NB4 (cell line): Measurements from ENCODE around the gene OR8D1.

Source experiments
- POLR2A ChIP-seq: IDR thresholded peaks from 2 replicates; pipeline ENCODE4 v1.6.1; 2011; ENCODE audit warnings: mild to moderate bottlenecking; ENCODE audit not compliant: insufficient read length; ENCODE audit errors: extremely low read depth
- TF ChIP-seq, protein P1 (sequence below): IDR thresholded peaks from one replicate; pipeline ENCODE4 v1.5.1; 2012; ENCODE audit warnings: low read depth, low read length

DNA sequence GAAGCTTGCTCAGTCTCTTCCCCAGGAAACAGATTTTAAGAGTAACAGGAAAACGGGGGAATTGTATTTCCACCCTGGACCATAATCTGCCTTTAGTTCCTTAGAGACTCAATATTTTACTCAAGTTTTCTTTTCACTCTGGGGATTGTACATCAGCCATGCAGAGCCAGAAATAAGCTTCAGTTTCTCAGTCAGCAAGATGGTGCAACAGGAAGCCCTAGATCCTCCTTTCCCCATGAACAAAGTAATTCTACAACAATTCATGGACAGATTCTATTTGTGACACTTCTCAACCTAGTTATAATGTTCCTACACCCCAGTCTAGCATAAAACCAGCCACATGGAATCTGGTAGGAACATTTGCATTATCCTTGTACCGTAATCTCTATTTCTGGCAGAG lies 45.8 kb upstream of the OR8D1 start:
- TF ChIP-seq, protein P1, sequence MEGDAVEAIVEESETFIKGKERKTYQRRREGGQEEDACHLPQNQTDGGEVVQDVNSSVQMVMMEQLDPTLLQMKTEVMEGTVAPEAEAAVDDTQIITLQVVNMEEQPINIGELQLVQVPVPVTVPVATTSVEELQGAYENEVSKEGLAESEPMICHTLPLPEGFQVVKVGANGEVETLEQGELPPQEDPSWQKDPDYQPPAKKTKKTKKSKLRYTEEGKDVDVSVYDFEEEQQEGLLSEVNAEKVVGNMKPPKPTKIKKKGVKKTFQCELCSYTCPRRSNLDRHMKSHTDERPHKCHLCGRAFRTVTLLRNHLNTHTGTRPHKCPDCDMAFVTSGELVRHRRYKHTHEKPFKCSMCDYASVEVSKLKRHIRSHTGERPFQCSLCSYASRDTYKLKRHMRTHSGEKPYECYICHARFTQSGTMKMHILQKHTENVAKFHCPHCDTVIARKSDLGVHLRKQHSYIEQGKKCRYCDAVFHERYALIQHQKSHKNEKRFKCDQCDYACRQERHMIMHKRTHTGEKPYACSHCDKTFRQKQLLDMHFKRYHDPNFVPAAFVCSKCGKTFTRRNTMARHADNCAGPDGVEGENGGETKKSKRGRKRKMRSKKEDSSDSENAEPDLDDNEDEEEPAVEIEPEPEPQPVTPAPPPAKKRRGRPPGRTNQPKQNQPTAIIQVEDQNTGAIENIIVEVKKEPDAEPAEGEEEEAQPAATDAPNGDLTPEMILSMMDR = no peak
- TF ChIP-seq POLR2A = no peak
